NCI-H510A (cell line): ENCODE data around the gene IFI44.

ENCODE experiments used
- DNase-seq: peaks from one replicate; lab custom pipeline; 2025; lab: John Stamatoyannopoulos, UW

The IFI44 gene

DNA sequence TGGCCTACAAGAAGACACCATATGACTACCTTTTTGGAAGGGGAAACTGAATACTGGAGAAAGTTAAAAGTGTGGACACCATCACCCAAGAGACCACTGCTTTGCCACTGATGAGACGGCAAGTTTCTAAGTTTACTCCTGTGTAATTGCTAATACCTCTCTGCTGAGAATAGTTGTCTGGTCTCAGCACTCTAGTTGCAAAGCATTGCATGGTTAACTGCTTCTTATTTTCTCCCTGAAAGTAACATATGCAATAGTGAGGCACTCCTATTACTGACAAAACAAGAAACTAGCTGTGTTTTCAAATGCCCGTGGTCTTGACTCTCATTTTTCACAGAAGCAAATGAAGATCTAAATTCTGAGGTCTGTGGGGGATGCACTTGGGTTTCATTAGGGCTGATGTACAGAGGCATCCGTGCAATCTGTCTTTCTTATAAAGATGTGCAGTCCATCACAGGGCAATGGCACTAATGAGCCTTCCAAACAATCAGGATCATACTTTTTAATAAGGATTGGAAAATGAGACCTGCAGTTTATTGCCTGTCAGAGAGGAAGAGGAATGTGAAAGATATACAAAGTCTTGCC is 62.9 kb downstream of the IFI44 start:
- no peak for DNase-seq

GRCh38 chr1:78713297-78713696 is 63.7 kb downstream of the IFI44 start:
- no peak for DNase-seq
